Mesenchymal stem cell (in vitro differentiated cells and primary cell): ENCODE data around the gene TOR1AIP1.

Experiments
- DNase-seq: peaks from one replicate; pipeline ENCODE4 v3.0.0-alpha.2; 2013
- H2AFZ ChIP-seq: one replicate; pipeline ENCODE4 v1.6.1; 2013; ENCODE audit warnings: low read depth, mild to moderate bottlenecking, control low read depth, inconsistent platforms, low read length, moderate library complexity
- H2AK5ac ChIP-seq: 2 replicates; pipeline ENCODE4 v1.6.1; 2013; ENCODE audit warnings: low read length, moderate library complexity, mild to moderate bottlenecking, inconsistent platforms; ENCODE audit not compliant: severe bottlenecking
- H2BK120ac ChIP-seq: one replicate; pipeline ENCODE4 v1.6.1; 2013; ENCODE audit warnings: low read depth, mild to moderate bottlenecking, inconsistent platforms, low read length, moderate library complexity
- H2BK12ac ChIP-seq, 2 experiments: one replicate each; pipeline ENCODE4 v1.6.1; 2013; ENCODE audit warnings: inconsistent platforms in 2 of 2, low read length in 2 of 2, mild to moderate bottlenecking in 2 of 2, moderate library complexity in 2 of 2, control low read depth in 1 of 2
- H2BK15ac ChIP-seq: one replicate; pipeline ENCODE4 v1.6.1; 2013; ENCODE audit warnings: mild to moderate bottlenecking, low read depth, inconsistent platforms; ENCODE audit not compliant: poor library complexity, severe bottlenecking
- H2BK5ac ChIP-seq: 2 replicates; pipeline ENCODE4 v1.6.1; 2013; ENCODE audit warnings: low read depth, mild to moderate bottlenecking, low read length, control low read depth, inconsistent platforms; ENCODE audit not compliant: poor library complexity, severe bottlenecking
- H3K14ac ChIP-seq, 2 experiments: one replicate each; pipeline ENCODE4 v1.6.1; 2013; ENCODE audit warnings: inconsistent platforms in 2 of 2, low read length in 2 of 2, control low read depth in 1 of 2, mild to moderate bottlenecking in 1 of 2, moderate library complexity in 1 of 2
- H3K18ac ChIP-seq, 2 experiments: one replicate each; pipeline ENCODE4 v1.6.1; 2013; ENCODE audit warnings: inconsistent platforms in 2 of 2, low read length in 2 of 2, control low read depth in 1 of 2, low read depth in 1 of 2, mild to moderate bottlenecking in 1 of 2
- H3K23ac ChIP-seq, 2 experiments: one replicate each; pipeline ENCODE4 v1.6.1; 2013; ENCODE audit warnings: inconsistent platforms in 2 of 2, low read length in 2 of 2, mild to moderate bottlenecking in 2 of 2, moderate library complexity in 2 of 2, control low read depth in 1 of 2
- H3K27ac ChIP-seq: 2 replicates; pipeline ENCODE4 v1.5.1; 2013; ENCODE audit warnings: mild to moderate bottlenecking, moderate library complexity, low read length, control low read depth, inconsistent platforms; ENCODE audit not compliant: poor library complexity, severe bottlenecking
- H3K27me3 ChIP-seq, 2 experiments: 2 replicates each; pipeline versions ENCODE4 v1.6.1 to v1.7.0; 2013; ENCODE audit warnings: low read length in 2 of 2, mild to moderate bottlenecking in 2 of 2, moderate library complexity in 2 of 2, control low read depth in 1 of 2, inconsistent platforms in 1 of 2; ENCODE audit not compliant: control insufficient read depth in 1 of 2, insufficient read depth in 1 of 2
- H3K36me3 ChIP-seq, 2 experiments: 2 replicates each; pipeline versions ENCODE4 v1.6.1 to v1.7.0; 2013; ENCODE audit warnings: low read length in 2 of 2, control low read depth in 1 of 2, inconsistent platforms in 1 of 2, low read depth in 1 of 2, mild to moderate bottlenecking in 1 of 2; ENCODE audit not compliant: insufficient read depth in 2 of 2, control insufficient read depth in 1 of 2
- H3K4ac ChIP-seq, 2 experiments: one replicate each; pipeline ENCODE4 v1.6.1; 2013; ENCODE audit warnings: inconsistent platforms in 2 of 2, low read length in 2 of 2, mild to moderate bottlenecking in 2 of 2, moderate library complexity in 2 of 2, control low read depth in 1 of 2, low read depth in 1 of 2
- H3K4me1 ChIP-seq: 2 replicates; pipeline ENCODE4 v1.6.1; 2013; ENCODE audit warnings: low read depth, low read length, control low read depth; ENCODE audit not compliant: control insufficient read depth, insufficient read depth
- H3K4me2 ChIP-seq: 2 replicates; pipeline ENCODE4 v1.6.1; 2013; ENCODE audit warnings: low read length, mild to moderate bottlenecking, inconsistent platforms; ENCODE audit not compliant: poor library complexity, severe bottlenecking
- H3K4me3 ChIP-seq, 2 experiments: 2 replicates each; pipeline versions ENCODE4 v1.5.1 to v1.7.0; 2013; ENCODE audit warnings: low read length in 2 of 2, mild to moderate bottlenecking in 2 of 2, control low read depth in 1 of 2, low read depth in 1 of 2; ENCODE audit not compliant: insufficient read depth in 1 of 2
- H3K79me1 ChIP-seq: replicated peaks from 2 replicates; pipeline ENCODE4 v1.6.1; 2013; ENCODE audit warnings: mild to moderate bottlenecking, control low read depth, low read length, inconsistent platforms; ENCODE audit not compliant: poor library complexity, severe bottlenecking
- H3K9ac ChIP-seq: 2 replicates; pipeline ENCODE4 v1.7.0; 2013; ENCODE audit warnings: mild to moderate bottlenecking, low read length, moderate library complexity
- H3K9me3 ChIP-seq: 2 replicates; pipeline ENCODE4 v1.7.0; 2013; ENCODE audit warnings: mild to moderate bottlenecking, low read length; ENCODE audit not compliant: control insufficient read depth
- H4K8ac ChIP-seq: one replicate; pipeline ENCODE4 v1.6.1; 2013; ENCODE audit warnings: inconsistent platforms, mild to moderate bottlenecking, low read length, moderate library complexity
- H4K91ac ChIP-seq: one replicate; pipeline ENCODE4 v1.6.1; 2013; ENCODE audit warnings: mild to moderate bottlenecking, low read length, inconsistent platforms
- WGBS: methylation state at CpG from one replicate; pipeline ENCODE4 v1.1.7; 2013; ENCODE audit warnings: mixed read lengths; 5-methylcytosine and 5-hydroxymethylcytosine counted together

Gene TOR1AIP1

DNA sequence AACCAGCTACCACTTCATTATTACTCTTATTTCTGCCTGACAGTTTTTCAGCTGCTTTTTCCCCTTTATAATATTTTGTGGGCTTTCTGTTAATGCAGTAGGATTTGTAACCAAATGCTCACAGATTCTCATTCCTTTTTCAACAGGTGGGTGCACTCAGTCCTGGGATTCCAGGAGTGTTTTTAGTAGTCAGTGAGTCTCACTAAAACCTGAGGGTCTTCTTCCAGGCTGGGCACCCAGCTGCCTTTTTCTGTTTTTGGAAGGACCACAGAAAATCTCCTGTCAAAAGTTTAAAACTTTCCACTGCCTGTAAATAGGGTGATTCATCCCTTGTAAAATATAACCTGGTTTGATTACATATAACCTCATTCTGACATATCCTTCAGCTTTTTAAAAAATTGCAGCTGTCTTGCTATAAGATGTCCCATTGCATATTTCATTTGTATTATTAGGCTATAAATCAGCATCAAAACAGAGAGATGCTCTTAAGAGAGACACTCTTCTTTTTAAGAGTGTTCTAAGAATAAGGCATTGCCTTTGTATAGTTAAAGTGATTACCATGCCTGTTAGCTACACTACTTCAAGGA, 55.7 kb downstream of the TOR1AIP1 start:
- no peak overlapping the region for H3K9ac ChIP-seq
- no peak for DNase-seq
- no peak overlapping the region for H2BK120ac ChIP-seq
- H4K8ac ChIP-seq = no peak overlapping the region
- no peak overlapping the region for H3K27ac ChIP-seq
- no peak overlapping the region for H2AFZ ChIP-seq
- no peak overlapping the region for H3K23ac ChIP-seq
- no peaks in the 10 kb centered on the region for H3K36me3 ChIP-seq
- no peak overlapping the region for H3K4me2 ChIP-seq
- no peaks in the 10 kb centered on the region for H3K4me1 ChIP-seq
- H3K4ac ChIP-seq = no peak overlapping the region
- no peak overlapping the region for H3K14ac ChIP-seq
- no peaks in the 10 kb centered on the region for H3K9me3 ChIP-seq
- no peak overlapping the region for H2BK12ac ChIP-seq
- H3K27me3 ChIP-seq = no peaks in the 10 kb centered on the region
- no peak overlapping the region for H4K91ac ChIP-seq
- no peaks in the 10 kb centered on the region for H3K79me1 ChIP-seq
- H2BK15ac ChIP-seq = no peak overlapping the region
- no peak overlapping the region for H2BK5ac ChIP-seq
- no peak overlapping the region for H3K4me3 ChIP-seq
- no peak overlapping the region for H3K18ac ChIP-seq
- H2AK5ac ChIP-seq = no peak overlapping the region

DNA sequence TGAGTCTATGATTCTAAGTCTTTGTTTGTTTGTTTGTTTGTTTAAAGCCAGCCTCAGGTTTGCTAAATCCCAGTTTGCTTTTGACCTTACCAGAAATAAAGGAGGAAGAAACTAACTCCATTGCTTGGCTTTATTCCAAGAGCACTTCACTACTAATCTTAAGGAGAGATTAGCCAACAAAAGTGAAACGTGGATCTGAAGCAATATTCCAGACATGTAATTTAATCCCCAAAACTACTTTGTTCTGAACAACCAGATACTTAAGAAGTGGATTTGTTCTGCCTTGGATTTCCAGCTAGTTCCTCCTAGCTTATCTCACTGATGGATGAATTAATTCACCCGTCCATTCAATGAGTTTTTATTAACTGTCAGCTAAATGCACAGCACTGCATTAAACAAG, 56.7 kb downstream of the TOR1AIP1 start:
- no peak overlapping the region for H4K91ac ChIP-seq
- H3K27ac ChIP-seq = no peak overlapping the region
- H3K9me3 ChIP-seq = no peaks in the 10 kb centered on the region
- H2BK15ac ChIP-seq = no peak overlapping the region
- no peak overlapping the region for H3K4me3 ChIP-seq
- no peak overlapping the region for H3K4me2 ChIP-seq
- H3K23ac ChIP-seq = no peak overlapping the region
- no peak overlapping the region for H2AFZ ChIP-seq
- 13% methylated on average over 1 of the region's 2 CpGs for WGBS
- no peaks in the 10 kb centered on the region for H3K79me1 ChIP-seq
- no peak overlapping the region for H3K14ac ChIP-seq
- H3K4me1 ChIP-seq = no peaks in the 10 kb centered on the region
- no peak overlapping the region for H4K8ac ChIP-seq
- H3K4ac ChIP-seq = no peak overlapping the region
- H3K36me3 ChIP-seq = no peaks in the 10 kb centered on the region
- H3K9ac ChIP-seq = no peak overlapping the region
- H2BK12ac ChIP-seq = no peak overlapping the region
- H3K27me3 ChIP-seq = no peaks in the 10 kb centered on the region
- H2AK5ac ChIP-seq = no peak overlapping the region
- H2BK120ac ChIP-seq = no peak overlapping the region
- H2BK5ac ChIP-seq = no peak overlapping the region
- DNase-seq = peak; percentile 57
- no peak overlapping the region for H3K18ac ChIP-seq

- Histone ChIP-seq H2BK120ac (no peak overlapping the region), H2BK15ac (no peak overlapping the region), H3K4me1 (no peaks in the 10 kb centered on the region), H2AFZ (no peak overlapping the region), H2AK5ac (no peak overlapping the region), H4K8ac (no peak overlapping the region), H4K91ac (no peak overlapping the region), H3K18ac (no peak overlapping the region), H2BK5ac (no peak overlapping the region), H3K36me3 (no peaks in the 10 kb centered on the region), H3K4me3 (no peak overlapping the region), H3K27me3 (no peaks in the 10 kb centered on the region), H3K9ac (no peak overlapping the region), H3K14ac (no peak overlapping the region), H3K4me2 (no peak overlapping the region), H3K79me1 (no peaks in the 10 kb centered on the region), H3K4ac (no peak overlapping the region), H2BK12ac (no peak overlapping the region), H3K23ac (no peak overlapping the region), H3K9me3 (no peaks in the 10 kb centered on the region), H3K27ac (no peak overlapping the region)
- WGBS = 100% methylated on average over 1 of the region's 1 CpG
- DNase-seq = no peak
Measured at GRCh38 chr1:179939941-179940340, 57.9 kb downstream of the TOR1AIP1 start.

GRCh38 chr1:179941454-179941853, 59.4 kb downstream of the TOR1AIP1 start:
- H3K9me3 ChIP-seq = no peaks in the 10 kb centered on the region
- H3K4me1 ChIP-seq = no peaks in the 10 kb centered on the region
- H3K23ac ChIP-seq = no peak overlapping the region
- H3K27ac ChIP-seq = no peak overlapping the region
- H3K18ac ChIP-seq = no peak overlapping the region
- H3K27me3 ChIP-seq = no peaks in the 10 kb centered on the region
- H2BK15ac ChIP-seq = no peak overlapping the region
- H3K36me3 ChIP-seq = no peaks in the 10 kb centered on the region
- H3K4ac ChIP-seq = no peak overlapping the region
- H3K4me2 ChIP-seq = no peak overlapping the region
- no peak overlapping the region for H2BK12ac ChIP-seq
- 95% methylated on average over 2 of the region's 2 CpGs for WGBS
- H2AK5ac ChIP-seq = no peak overlapping the region
- no peak overlapping the region for H2AFZ ChIP-seq
- H3K9ac ChIP-seq = no peak overlapping the region
- H3K79me1 ChIP-seq = no peaks in the 10 kb centered on the region
- DNase-seq = no peak
- no peak overlapping the region for H2BK120ac ChIP-seq
- H2BK5ac ChIP-seq = no peak overlapping the region
- H4K8ac ChIP-seq = no peak overlapping the region
- H3K14ac ChIP-seq = no peak overlapping the region
- no peak overlapping the region for H4K91ac ChIP-seq
- H3K4me3 ChIP-seq = no peak overlapping the region
